DMS153 treated with DMSO at 0.1 percent for 48 hours (cell line): ENCODE data around the gene CR1L.
"Not testable (repeated sequence)": the region's sequence is repeated elsewhere in the genome, so short reads cannot be mapped to it uniquely, and the experiment has no call there.

ENCODE experiments used
- DNase-seq: peaks from one replicate; lab custom pipeline; 2025; ENCODE audit not compliant: unreplicated experiment; lab: John Stamatoyannopoulos, UW

Gene CR1L

DNA sequence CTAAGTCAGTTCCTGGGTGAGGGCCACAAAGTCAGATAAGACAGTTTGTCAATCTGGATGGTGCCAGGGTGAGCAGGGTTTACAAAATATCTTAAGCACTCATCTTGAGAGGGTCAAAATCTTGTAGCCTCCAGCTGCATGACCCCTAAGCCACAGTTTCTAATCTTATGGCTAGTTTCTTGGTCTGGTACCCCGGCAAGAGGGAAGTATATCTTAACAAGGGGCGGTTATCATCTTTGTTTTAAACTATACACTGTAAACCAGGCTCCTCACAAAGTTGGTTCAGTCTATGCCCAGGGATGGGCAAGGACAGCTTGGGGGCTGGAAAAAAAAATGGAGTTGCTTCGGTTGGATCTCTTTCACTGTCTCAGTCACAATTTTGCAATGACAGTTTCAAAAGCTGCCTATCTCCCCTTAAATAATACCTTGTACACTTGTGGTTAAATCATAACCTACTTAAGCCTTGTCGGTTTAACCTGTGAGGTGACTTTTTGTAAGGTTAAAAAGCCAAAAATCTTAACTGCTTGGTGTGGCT is 99.1 kb downstream of the CR1L start:
- no peak for DNase-seq

DNA sequence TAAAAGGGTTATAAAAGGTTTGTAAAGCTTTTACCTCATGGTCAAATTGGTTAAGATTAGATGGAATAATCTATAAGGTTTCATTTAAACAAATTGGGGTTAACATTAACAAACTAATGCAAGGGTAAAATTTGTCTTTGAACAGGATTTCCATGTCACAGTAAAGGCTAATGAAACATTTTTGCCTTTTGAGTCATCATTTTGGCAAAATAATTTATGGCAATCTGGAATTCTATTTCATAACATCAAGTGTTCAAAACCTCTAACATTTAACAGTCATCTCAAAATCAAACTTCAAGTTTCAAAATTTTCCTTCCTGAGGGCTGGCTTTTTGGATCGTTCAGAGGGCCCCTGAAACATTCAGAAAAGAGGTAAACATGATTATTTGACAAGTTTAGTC is 100.4 kb downstream of the CR1L start:
- DNase-seq, result no peak

DNA sequence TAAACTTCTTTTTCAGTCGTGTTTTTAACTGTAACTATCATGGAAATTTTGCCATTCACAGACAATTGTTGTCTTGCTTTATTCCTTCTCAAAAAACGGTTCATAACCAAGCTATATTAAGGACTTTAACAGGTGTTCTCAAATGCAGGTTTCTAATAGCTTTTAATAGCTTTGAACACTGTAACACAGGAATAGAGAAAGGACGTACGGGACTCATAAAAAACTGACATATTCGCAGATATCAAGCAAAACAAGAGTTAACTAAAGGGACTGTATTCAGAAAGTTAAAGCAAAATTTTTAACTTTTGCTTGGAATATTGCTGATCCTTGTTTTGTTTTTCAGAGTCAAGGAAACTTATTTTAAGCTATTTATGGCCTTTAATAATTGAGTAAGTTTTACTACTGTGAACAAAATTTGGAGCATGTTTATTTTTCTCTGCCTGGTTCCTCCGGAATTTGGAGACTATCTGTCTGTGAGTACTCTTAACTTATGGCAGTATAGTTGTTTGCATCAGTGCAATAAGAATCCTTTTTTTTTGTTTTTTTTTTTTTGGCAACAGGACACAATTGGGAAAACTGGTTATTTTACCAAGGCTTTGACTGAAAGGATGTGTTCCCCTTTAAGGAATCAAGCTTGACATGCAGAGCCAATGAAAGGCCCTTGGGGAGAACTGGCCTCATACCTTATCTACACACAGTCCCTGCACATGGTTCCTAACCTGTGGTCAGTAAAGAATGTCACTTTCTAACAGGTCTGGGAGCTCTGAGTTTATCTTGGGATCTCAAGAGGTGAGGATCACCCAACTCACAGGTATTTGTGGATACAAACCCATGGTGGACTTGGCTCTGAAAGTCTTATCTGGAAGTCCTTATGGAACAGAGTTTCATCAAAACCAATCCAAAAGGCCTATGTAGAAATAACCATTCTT is 101.2 kb downstream of the CR1L start:
- DNase-seq, result no peak

DNA sequence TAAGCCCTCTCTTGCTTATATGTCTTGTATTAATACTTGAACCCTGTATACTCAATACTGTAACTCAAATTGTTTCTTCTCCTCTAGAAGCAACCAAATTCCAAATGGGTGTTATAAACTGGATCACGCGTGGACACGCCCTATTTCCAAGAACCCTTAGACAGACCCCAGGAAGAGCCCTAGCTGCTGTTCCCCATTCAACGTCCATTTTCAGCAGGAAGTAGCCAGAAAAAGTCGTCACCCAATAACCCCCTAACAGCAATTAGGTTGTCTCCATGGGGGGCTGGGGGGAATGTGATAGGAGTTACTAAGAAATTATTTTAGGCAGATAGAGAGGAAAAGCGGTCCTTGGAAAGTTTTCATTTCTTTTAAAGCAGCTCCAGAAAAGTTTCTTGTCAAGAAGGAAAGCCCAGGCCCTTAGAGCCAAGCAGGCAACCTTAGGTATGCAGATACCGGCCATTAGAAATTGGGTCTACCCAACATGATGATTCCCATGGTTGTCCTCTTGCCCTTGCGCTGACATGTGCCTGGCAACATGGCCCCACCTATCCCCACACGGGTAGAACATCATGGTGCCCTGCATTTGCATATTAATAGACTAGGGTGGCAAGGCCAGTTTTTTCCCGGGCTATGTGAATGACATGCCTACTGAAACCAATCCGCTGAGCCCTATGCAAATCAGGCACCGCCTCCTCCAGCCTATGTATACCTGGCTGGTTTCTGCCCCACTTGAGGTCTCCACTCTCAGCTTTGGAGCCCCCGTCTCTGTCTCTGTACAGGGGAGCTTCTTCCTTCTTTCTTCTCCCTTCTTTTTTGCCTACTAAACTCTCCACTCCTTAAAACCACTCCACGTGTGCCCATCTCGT is 102.9 kb downstream of the CR1L start:
- no peak for DNase-seq

DNA sequence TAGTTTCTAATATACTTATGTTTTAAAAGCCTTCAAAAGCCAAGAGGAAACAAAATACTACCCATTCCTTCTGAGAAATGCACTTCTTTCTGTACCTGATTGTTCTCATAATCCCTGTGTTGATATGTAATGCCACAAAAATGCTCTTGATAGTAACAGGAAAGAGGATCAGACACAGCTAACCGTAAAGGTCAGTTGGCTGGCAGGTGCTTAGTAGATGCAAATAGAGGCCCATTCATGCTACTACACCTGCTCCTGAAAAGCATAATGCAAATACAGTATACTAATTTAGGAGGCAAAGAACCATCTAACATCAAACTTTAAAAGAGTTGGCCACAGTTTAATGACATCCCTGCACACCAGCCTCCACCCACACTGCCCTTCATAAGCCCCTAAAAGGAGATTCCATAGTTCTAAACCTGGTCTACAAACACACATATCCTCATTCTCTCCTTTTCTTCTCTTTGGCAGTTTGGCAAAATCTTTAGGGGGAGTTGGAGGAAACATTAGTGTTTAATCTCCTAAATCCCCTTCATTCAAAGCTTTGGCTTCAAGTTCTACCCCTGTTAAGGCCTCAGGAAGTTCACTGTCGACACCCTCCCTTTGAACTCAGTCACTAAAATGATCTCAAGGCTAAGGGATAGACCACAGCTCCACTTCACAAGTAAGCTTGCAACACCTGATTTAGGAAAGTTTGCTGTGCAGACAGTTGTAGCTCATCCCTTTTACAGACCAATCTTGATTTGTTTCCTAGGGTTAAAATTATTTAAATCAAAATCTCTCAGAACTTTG is 104.0 kb downstream of the CR1L start:
- DNase-seq, result peak; percentile 65

DNA sequence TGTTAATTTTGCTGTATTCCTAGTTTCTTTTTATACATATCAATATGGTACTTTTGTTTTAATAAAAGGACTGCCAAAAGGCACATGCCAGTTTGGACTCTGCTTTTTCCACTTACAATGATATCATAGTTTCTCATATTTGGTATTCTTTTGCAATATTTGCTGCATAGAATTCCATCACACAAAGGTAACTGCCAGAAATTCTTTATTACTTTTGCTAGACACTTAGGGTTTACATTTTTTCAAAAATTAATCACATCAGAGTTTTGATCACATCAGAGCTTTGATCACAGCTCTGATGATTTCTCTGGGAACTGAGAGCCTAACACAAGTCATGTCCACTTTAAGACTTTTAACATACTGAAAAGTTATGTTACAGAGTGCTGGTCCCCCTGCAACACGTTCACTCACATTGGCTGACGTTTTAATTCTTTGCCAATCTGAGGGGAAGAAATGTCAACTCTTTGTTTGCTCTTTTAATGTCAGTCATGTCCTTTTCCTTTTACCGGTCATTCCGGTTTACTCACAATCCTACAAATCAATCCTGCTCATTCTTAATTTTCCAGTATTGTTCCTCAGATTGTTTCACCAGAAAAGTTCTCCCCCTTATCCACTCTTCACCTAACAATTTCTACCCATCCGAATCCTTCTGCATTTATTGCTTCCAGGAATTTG is 105.8 kb downstream of the CR1L start:
- DNase-seq, result no peak

DNA sequence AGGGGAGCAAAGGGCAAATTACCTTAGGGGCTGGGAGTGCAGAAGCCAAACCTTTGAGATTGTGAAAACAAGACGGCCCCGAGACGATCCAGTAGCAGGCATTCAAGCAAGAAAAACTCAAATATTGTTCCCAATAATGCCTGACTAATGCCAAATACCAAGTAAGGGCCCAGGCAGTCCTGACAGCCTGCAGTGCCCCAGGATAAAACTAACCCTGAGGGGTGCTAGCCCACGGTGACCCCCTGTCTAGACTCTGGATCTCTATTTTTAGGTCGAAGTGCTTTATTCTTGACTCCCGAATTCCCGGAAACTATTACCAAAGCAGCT is 106.5 kb downstream of the CR1L start:
- not testable (repeated sequence) for DNase-seq

DNA sequence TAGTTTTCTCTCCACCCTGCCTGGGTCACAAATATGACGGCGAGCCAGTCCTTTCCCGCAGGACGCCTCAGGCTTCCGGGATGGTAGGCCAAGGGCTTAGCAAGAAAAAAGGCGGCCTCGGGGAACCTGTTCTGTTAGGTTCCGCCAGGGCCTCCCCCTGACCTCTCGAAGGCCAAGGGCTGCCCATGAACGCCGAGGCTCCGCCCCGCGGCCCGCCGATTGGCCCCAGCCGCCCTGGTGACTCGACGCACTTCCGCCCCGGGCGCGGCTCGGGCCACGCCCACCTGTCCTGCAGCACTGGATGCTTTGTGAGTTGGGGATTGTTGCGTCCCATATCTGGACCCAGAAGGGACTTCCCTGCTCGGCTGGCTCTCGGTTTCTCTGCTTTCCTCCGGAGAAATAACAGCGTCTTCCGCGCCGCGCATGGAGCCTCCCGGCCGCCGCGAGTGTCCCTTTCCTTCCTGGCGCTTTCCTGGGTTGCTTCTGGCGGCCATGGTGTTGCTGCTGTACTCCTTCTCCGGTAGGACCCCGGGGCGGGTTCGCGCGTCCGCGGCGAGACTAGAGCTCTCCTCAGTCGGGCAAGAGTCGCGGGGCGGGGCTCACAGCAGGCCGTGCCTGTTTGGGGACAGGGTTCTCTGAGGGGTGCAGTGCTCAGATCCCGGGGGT is 107.0 kb downstream of the CR1L start, which contains the start of gene CD46:
CD46 (plus strand) TSS at position 265 of the 666 bp plus-strand sequence; CDS start at position 424, 159 bp downstream.
- peak; percentile 98 for DNase-seq

DNA sequence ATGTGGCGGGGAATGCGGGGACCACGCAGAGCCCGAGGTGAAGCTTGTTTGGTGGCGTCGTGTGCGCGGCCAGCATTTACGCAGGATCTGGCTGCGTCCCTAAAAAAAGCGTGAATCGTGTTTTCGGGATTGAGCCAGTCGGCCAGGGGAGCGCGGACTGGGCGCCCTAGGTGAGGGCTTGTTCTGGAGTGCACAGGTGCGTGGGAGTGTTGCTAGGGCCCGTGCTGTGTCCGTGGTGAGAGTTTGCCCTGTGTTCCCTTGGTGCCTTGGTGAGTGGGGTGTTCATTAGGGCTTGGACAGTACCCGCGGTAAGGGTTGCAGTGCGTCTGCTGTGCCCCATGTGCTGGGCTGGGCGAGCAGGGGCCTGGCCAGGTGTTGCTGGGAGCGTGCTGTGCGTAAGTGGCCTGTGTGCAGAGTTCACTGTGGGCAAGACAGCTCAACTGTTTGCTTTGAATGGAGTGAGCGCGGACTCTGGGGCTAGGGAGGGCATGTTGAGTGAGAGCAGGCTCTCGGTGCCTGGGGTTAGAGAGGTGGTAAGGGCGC is 107.6 kb downstream of the CR1L start:
- DNase-seq, result no peak

DNA sequence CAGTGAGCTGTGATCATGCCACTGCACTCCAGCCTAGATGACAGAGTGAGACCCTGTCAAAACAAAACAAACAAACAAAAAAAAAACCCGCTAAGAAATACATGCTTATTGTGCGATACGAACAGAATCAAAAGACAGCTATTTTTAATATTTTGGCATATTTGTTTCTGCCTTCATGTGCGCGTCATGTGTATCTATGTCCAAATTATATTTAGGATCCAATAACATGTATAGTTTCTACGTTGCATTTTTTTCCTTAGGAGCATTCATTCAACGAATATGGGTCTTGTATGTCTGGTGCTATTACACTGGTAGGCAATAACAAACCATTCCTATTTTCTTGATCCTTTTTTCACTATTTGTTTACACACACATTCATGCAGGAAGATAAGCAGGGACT is 108.7 kb downstream of the CR1L start:
- DNase-seq, result no peak

DNA sequence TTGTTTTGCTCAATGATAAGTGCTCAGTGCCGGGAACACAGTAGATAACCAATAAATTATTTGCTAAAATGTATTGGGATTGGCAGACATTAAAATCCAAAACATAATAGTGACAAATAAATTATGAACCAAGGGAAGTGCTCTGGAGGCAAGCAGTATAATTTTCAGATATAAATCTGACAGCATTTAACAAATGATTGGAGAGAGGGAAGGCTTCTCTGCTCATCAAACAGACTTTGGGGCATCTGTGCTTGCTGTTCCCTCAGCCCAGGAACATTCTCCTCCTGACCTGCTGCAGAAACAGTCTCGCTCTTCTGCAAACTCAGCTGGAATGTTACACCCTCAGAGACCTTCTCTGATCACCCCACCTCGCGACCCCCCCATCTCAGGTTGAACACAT is 109.1 kb downstream of the CR1L start:
- DNase-seq, result no peak

DNA sequence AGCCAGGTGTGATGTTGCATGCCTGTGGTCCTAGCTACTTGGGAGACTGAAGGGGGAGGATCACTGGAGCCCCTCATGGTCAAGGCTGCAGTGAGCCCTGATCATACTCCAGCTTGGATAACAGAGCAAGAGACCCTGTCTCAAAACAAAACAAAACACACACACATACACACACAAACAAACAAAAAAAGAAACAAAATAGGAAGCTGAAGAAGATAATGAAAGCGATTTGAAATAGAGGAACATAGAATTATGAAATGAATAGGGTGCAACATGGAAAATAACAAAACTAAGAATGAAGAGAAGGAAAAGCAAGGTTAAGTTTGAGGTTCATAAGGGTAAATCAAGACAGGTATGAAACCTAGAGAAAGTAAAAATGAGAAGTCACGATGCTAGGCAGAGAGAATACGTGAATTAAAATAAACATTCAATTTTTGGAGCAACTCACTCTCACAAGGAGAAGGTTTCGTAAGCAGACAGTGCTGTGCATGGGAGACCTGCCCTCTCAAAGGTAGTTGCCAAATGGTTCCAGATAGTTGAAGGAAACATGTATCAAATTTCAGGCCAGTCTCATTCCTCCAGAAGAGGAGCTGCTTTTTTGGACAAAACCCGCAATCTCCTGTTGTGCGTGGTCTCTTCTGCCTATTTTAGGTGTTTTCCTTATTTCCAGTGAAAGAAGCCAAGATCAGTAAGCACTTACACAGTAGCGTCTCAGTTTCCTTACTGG is 110.2 kb downstream of the CR1L start:
- DNase-seq, result no peak

DNA sequence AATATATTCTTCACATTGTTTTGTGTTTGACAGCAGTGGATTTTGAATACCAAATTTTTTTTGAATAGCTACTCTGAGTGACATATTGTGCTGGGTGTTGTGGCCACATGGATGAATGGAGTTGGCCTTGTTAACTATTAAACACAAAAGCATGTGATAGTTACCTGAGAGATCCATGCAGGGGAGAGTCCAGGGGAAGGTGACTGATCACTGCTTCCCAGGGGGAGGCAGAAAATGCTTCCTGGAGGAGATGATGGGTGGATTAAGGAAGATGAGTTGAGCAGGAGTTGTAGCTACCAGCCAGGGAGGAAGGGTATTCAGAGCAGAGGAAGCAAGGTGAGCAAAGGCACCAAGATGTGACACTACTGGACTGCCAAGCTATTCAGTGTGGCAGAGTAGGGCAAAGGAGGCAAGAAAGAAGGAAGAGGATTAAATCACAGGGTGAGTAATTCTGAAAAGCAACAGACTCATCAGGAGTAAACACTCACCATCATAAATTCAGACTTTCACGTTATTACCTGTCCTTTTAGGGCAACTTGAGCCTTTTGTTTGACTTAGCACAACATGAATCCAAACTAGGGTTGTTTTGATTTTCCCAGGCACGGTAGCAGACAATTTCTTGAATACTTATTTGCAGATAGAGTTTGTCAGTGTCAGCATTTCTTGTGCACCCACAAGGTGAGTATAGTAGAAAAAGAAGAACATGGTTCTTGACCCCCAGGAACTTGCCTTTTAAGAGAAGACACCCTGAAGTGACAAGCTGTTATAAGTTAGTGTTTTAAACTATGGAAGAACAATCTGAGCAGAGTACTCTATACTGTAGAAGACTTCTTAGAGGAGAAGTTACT is 111.1 kb downstream of the CR1L start:
- no peak for DNase-seq

DNA sequence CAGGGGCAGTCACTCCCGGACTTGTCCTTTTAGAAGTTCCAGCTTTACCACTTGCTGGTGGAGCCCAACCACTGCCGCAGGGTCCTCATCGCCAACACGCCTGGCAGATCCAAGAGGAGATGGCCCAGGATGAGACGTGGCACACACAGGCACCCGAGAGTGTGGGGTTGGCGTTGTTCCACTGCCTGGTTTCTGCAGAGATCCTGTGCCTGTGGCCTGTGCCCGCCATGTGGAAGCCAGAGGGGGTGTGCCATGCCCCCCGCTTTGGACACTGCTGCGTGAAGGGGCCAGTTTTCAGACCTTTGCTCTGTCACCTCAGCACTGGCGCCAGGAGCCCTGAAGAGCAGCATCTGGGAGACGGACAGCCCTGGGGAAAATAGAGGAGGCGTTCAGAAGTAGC is 117.7 kb downstream of the CR1L start:
- no peak for DNase-seq

DNA sequence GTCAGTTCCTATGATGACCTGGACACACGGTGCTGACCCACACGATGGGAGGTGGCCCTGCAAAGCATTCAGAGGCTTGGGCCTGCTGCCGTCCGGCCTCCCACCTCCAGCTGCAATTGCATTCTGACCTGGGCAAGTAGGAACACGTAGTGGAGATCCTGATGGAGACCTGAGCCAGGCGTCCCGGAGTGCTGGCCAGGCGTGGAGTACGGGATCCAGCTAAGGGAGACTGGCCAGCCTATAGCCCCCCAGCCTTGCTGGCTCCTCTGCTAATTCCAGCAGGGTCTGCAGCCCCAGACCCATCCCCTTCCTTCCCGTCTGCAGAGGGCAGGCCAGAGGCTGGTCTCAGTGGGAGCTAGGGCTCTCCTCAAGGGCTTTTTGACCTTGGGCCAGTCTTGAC is 118.2 kb downstream of the CR1L start:
- DNase-seq, result no peak

DNA sequence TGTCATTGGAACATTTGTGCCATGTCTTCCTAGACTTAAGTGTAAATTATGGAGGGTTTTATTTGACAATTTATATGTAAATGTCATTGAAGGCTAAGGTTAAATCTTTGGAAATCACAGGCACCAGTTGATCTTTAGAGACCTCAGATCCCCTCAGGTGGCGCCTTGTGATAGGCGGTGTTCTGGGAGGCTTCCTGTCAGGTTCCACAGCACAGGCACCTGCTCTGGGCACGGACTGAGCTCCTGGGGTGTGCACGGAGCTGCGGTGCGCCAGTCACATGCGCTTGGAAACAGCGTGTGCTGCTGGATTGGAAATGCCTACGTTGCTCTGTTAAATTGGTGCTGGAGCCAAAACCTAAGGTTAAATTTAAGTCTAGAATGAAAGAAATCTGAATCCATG is 119.0 kb downstream of the CR1L start:
- DNase-seq, result no peak

DNA sequence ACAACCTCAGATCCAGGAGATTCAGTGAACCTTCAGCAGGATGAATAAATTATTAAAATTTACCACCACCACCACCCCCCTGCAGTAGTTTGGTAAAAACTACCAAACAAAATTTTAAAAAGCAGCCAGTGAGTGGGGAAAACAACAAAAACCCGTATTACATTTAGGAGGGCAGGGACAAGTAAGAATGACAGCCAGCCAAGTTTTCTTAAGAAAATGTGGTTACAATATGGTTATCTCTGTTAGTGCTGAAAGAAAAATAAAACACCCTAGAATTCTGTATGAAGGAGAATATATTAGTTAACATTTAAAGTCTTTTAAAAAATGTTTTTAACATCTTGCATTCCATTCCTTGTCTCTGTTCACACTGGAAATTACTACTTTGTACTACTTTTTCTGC is 121.6 kb downstream of the CR1L start:
- no peak for DNase-seq

DNA sequence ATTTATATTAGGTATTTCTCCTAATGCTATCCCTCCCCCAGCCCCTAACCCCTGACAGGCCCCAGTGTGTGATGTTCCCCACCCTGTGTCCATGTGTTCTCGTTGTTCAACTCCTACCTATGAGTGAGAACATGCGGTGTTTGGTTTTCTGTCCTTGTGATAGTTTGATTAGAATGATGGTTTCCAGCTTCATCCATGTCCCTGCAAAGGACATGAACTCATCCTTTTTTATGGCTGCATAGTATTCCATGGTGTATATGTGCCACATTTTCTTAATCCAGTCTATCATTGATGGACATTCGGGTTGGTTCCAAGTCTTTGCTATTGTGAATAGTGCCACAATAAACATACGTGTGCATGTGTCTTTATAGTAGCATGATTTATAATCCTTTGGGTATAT is 125.6 kb downstream of the CR1L start:
- not testable (repeated sequence) for DNase-seq
